Measurements from ENCODE around the gene GPR137C.

Gene GPR137C

GRCh38 chr14:52683985-52684520 lies 131.4 kb downstream of the GPR137C start:
- no peak for DNase-seq (ENCODE audit: low spot score)

GRCh38 chr14:52686176-52686575 lies 133.5 kb downstream of the GPR137C start:
- no peak for DNase-seq (ENCODE audit: low spot score)

Measured in kidney tubule cell (primary cell).